Measurements from ENCODE around the gene TCF15.

The TCF15 gene

GRCh38 chr20:615514-615913 is 5.4 kb upstream of the TCF15 start:
- DNase-seq (ENCODE audit: low spot score) (no peak), FAIRE-seq (no peak)

- FAIRE-seq, result no peak
- DNase-seq (ENCODE audit: low spot score), result no peak
Measured at GRCh38 chr20:611843-612185, 1.7 kb upstream of the TCF15 start.

GRCh38 chr20:611047-611842 is 1.1 kb upstream of the TCF15 start:
- DNase-seq (ENCODE audit: low spot score) (no peak), FAIRE-seq (no peak)

GRCh38 chr20:609371-609964 is 641 bp downstream of the TCF15 start:
- FAIRE-seq, result no peak
- no peak for DNase-seq (ENCODE audit: low spot score)

- no peak for FAIRE-seq
- no peak for DNase-seq (ENCODE audit: low spot score)
Measured at GRCh38 chr20:608970-609369, 1.1 kb downstream of the TCF15 start.

- FAIRE-seq, result no peak
Measured at GRCh38 chr20:607476-607875, 2.6 kb downstream of the TCF15 start.

GRCh38 chr20:605237-605636 is 4.9 kb downstream of the TCF15 start:
- FAIRE-seq (no peak), DNase-seq (ENCODE audit: low spot score) (peak; percentile 29)

More at GRCh38 chr20:607476-607875, 2.6 kb downstream of the TCF15 start:
- no peak for DNase-seq (ENCODE audit: low spot score)

- FAIRE-seq, result no peak
- no peak for DNase-seq (ENCODE audit: low spot score)
Measured at GRCh38 chr20:603116-603640, 6.9 kb downstream of the TCF15 start.

GRCh38 chr20:602111-602970 is 7.8 kb downstream of the TCF15 start:
- FAIRE-seq, result no peak
- no peak for DNase-seq (ENCODE audit: low spot score)

- DNase-seq (ENCODE audit: low spot score), result no peak
- no peak for FAIRE-seq
Measured at GRCh38 chr20:600736-601135, 9.4 kb downstream of the TCF15 start.

GRCh38 chr20:600141-600540 is 10.0 kb downstream of the TCF15 start:
- no peak for FAIRE-seq

GRCh38 chr20:598133-598850 is 11.8 kb downstream of the TCF15 start:
- FAIRE-seq, result no peak

More at GRCh38 chr20:600141-600540, 10.0 kb downstream of the TCF15 start:
- DNase-seq (ENCODE audit: low spot score), result no peak

GRCh38 chr20:597560-597959 is 12.5 kb downstream of the TCF15 start:
- FAIRE-seq, result no peak

More at GRCh38 chr20:598133-598850, 11.8 kb downstream of the TCF15 start:
- DNase-seq (ENCODE audit: low spot score), result no peak

GRCh38 chr20:595330-596308 is 14.5 kb downstream of the TCF15 start:
- DNase-seq (ENCODE audit: low spot score) (no peak), FAIRE-seq (no peak)

More at GRCh38 chr20:597560-597959, 12.5 kb downstream of the TCF15 start:
- no peak for DNase-seq (ENCODE audit: low spot score)

GRCh38 chr20:592506-592905 is 17.6 kb downstream of the TCF15 start:
- DNase-seq (ENCODE audit: low spot score) (no peak), FAIRE-seq (no peak)

GRCh38 chr20:591941-592340 is 18.2 kb downstream of the TCF15 start:
- DNase-seq (ENCODE audit: low spot score) (no peak), FAIRE-seq (no peak)

GRCh38 chr20:588932-589672 is 21.0 kb downstream of the TCF15 start:
- DNase-seq (ENCODE audit: low spot score), result no peak
- no peak for FAIRE-seq

- FAIRE-seq, result no peak
Measured at GRCh38 chr20:588476-588875, 21.6 kb downstream of the TCF15 start.

GRCh38 chr20:584971-585301 is 25.2 kb downstream of the TCF15 start:
- FAIRE-seq (no peak), DNase-seq (ENCODE audit: low spot score) (no peak)

More at GRCh38 chr20:588476-588875, 21.6 kb downstream of the TCF15 start:
- DNase-seq (ENCODE audit: low spot score), result no peak
